Mucosa of descending colon (tissue), 3 donors: ENCODE measurements around the gene ETV6. TPM values are rescaled to one million over a fixed set of nuclear protein-coding genes. Genes with fewer than 3 reads are reported as not detected.

Experiments
- ATAC-seq: fragments of 200-7000 bp; cut with Tn5 transposase; one replicate; pipeline ENCODE4 v1.9.1; 2020; ENCODE audit warnings: mild to moderate bottlenecking, moderate library complexity
- DNase-seq, 3 donors: peaks; one replicate each; pipeline ENCODE4 v3.0.0-alpha.2; 2020
- H3K36me3 ChIP-seq: fragments of 200-600 bp; one replicate; pipeline ENCODE4 v1.8.0; 2021; ENCODE audit warnings: low read depth, mild to moderate bottlenecking
- H3K4me1 ChIP-seq: fragments of 200-600 bp; one replicate; pipeline ENCODE4 v1.8.0; 2021; ENCODE audit warnings: low read depth, mild to moderate bottlenecking
- H3K4me3 ChIP-seq: fragments of 200-600 bp; one replicate; pipeline ENCODE4 v1.8.0; 2021; ENCODE audit warnings: mild to moderate bottlenecking
- H3K9me3 ChIP-seq: fragments of 200-600 bp; one replicate; pipeline ENCODE4 v1.8.0; 2021; ENCODE audit warnings: mild to moderate bottlenecking
- CTCF ChIP-seq: fragments of 200-600 bp; IDR thresholded peaks from one replicate; pipeline ENCODE4 v1.8.0; 2022; ENCODE audit warnings: antibody characterized with exemption, mild to moderate bottlenecking
- intact Hi-C, 2 donors: fragments of 100-400 bp; cut with DNase I in 1 of 2; cut with micrococcal nuclease in 1 of 2; formaldehyde crosslinking; loops; one replicate each; pipeline versions ENCODE4 v1.11.0 to v1.11.1; 2022; cut with DNase I, micrococcal nuclease
- total RNA-seq, 3 donors: library from RNA; stranded (reverse); fragmentation: NEBNext Ultra II Directional in 2 of 3; extraction: Animal tissue kit (Norgen Biotek cat#: 25700) in 2 of 3; gene quantifications; one replicate each; pipeline versions ENCODE4 v1.2.1 to v1.2.4, GENCODE V29; 2021 to 2023
- donor health status: DM: no; HTN: no; CAD: no; lungs with moderate emphysema.
- donor health status: DM: no; HTN: no; CAD: no.
- donor health status: DM: no; HTN: yes; CAD: no.

The ETV6 gene
- total RNA-seq, 3 donors from 2014 or later, result 60.9 to 74.3 (median 72.8) TPM

- Histone ChIP-seq H3K9me3 (no peaks in the 10 kb centered on the region), H3K4me3 (no peak overlapping the region), H3K36me3 (no peaks in the 10 kb centered on the region), H3K4me1 (peaks cover 21% of the 10 kb centered on the region)
- ATAC-seq (no peak), DNase-seq (no peak)
- intact Hi-C loops, result no loop called here
- no peak for TF ChIP-seq CTCF
Observed at GRCh38 chr12:11710431-11710830, 61.0 kb downstream of the ETV6 start.

GRCh38 chr12:11710906-11711305, 61.4 kb downstream of the ETV6 start:
- no peak for DNase-seq
- intact Hi-C loops, result no loop called here
- Histone ChIP-seq H3K4me1 (peaks cover 17% of the 10 kb centered on the region), H3K9me3 (no peaks in the 10 kb centered on the region), H3K36me3 (no peaks in the 10 kb centered on the region), H3K4me3 (no peak overlapping the region)
- TF ChIP-seq CTCF, result no peak
- no peak for ATAC-seq

- Histone ChIP-seq H3K9me3 (no peaks in the 10 kb centered on the region), H3K4me1 (peaks cover 12% of the 10 kb centered on the region), H3K36me3 (no peaks in the 10 kb centered on the region), H3K4me3 (no peak overlapping the region)
- ATAC-seq, result no peak
- TF ChIP-seq CTCF, result no peak
- intact Hi-C loops, result no loop called here
- DNase-seq, result no peak
Observed at GRCh38 chr12:11711651-11712327, 62.3 kb downstream of the ETV6 start.

GRCh38 chr12:11712491-11712890, 63.0 kb downstream of the ETV6 start:
- no peaks in the 10 kb centered on the region for H3K36me3 ChIP-seq
- DNase-seq (no peak), ATAC-seq (no peak)
- no peak for TF ChIP-seq CTCF
- H3K4me1 ChIP-seq, result peaks cover 6% of the 10 kb centered on the region
- intact Hi-C loops, result no loop called here
- H3K4me3 ChIP-seq, result no peak overlapping the region
- no peaks in the 10 kb centered on the region for H3K9me3 ChIP-seq

GRCh38 chr12:11713202-11713601, 63.7 kb downstream of the ETV6 start:
- DNase-seq, result no peak
- intact Hi-C loops, result no loop called here
- no peak overlapping the region for H3K4me3 ChIP-seq
- H3K9me3 ChIP-seq, result no peaks in the 10 kb centered on the region
- no peak for TF ChIP-seq CTCF
- no peak for ATAC-seq
- peaks cover 11% of the 10 kb centered on the region for H3K4me1 ChIP-seq
- no peaks in the 10 kb centered on the region for H3K36me3 ChIP-seq

- TF ChIP-seq CTCF, result no peak
- Histone ChIP-seq H3K36me3 (no peaks in the 10 kb centered on the region), H3K4me1 (peaks cover 11% of the 10 kb centered on the region), H3K9me3 (no peaks in the 10 kb centered on the region), H3K4me3 (no peak overlapping the region)
- ATAC-seq (no peak), DNase-seq (no peak)
- intact Hi-C loops, result no loop called here
Observed at GRCh38 chr12:11714626-11715025, 65.2 kb downstream of the ETV6 start.
